ENCODE results near the gene CD101.

CD101 gene

DNA sequence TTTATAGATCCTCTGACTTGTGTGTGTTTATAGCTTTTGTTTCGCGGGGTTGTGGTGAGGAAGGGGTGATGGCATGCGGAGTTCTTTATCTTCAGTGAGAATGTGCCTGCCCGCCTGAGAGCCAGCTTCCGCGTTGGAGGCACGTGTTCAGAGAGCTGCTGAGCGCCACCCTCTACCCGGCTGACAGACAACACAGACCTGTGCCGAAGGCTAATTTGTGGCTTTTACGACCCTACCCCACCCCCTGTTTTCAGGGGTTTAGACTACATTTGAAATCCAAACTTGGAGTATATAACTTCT lies 14.4 kb upstream of the CD101 start:
- no peak for DNase-seq

DNA sequence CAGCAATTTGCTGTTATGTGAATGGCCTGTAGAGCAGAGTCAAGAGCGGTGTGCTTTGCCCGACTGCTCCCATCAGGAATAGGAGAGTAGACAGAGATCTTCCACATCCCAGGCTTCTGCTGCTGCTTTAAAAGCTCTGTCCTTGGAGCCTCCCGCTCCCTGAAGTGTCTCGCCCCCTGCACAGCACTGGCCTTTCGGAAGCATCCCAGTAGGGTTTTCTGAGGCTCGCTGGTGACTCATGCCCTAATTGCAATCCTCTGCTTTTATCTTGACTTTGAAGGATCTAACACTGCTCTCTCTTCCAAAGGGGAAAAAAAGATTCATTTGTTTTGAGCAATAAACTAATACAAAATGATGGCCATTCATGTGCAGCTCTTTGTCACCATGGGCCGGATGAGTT lies 13.3 kb upstream of the CD101 start:
- no peak for DNase-seq

DNA sequence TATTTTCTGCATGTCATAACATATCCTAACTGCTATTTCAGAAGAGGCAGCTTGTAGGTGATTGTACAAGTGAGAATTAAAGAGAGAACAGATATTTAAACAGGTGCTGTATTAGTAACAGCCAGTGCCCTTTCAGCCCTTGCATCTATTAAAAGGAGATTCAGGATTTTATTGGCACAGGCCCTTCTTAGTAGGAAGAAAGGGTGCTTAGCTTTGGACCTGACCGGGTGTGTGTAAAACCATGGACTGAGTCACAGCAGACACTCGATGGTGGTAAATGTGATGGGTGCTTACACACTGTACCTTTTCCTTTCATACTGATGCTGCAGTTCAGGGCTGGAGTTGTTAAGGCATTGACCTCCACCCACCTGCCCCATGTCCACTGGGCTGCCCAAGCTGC lies 12.7 kb upstream of the CD101 start:
- no peak for DNase-seq

DNA sequence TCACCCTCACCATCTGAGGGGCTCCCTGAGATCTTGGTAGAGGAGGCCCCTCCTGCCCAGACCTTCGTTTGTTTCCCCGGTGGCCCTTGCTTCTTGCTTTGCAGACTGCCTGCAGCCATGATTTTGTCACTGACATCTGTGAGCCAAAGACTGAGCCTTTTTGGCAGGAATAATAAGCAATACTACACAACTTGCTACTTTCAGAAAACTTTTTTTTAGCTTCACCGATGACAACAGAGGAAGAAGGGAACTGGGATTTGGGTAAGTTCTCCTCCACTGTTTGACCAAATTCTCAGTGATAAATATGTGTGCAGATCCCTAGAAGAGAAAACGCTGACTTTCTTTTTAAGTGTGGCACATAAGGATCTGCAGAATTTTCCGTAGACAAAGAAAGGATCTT lies 11.7 kb upstream of the CD101 start:
- no peak for DNase-seq

DNA sequence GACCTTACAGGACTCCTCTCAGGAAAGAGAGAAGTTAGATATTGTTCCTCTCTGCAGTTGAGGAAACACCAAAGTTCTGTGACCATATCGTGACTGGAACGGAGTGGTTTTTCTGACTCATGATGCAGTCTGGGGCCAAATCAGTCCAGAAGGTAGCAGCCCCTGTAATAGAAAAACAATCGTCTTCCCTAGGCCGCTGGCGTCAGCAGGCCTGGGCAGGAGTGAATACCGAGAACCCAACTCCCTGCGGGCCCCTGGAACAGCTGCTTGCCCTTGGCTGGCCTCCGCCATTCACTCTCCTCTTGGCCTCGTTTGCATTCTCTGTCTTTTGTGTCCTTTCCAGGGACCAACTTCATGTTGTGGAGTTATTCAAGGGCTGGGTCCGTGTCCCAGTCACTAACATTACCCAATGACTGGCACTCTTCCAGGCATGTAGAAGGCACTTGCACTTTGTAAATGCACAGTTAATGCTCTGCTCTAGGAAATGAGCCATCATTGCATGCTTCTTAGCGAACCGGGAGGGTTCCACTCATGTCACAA lies 10.9 kb upstream of the CD101 start:
- no peak for DNase-seq

DNA sequence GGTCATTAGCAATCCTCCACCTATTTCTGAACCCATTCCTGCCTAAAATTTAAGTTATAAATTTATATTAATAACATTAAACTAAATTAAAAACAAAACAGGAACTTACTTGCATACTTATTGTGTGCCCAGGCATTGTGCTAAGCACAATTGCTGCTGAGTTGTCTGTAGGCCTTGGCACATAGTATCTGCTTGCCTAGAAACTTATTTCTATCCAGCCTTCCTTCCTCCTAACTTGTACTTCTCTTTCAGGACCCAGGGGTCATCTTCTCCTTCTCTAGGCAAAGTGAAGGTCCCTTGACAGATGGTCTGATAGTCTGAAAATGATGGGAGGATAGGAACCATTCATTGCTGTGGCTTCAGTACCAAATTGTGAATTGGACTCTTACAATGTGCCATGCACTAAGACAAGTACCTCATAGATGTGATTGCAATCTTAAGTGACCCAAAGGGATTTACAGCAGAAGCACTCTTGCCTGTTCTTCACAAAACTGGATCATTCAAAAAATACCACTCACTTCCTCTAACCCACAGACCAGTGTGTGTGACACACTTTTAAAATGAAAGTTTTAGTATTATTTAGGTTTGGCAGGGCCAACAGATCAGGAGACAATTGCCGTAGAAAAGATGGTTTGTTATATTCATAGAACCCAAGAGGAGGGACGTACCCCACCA lies 10.3 kb upstream of the CD101 start:
- DNase-seq, result no peak

DNA sequence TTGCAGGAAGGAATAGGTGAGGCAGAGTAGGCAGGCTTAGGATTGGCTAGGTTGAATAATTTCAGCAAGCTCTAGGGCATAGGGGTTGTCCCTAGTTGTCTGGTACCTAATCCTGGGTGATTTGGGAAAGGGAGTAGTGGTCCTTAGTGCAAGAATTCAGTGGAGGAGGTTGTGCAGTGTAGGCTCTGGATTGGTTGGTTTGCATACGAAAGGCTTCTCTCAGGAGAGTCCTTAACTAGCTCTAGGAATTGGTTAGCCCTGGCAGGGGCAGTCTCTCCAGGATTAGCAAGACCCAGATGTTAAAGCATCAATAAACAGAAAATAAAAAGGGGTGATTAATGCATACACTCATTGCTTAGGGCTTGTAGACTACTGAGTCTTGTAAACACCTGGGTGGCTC lies 9.6 kb upstream of the CD101 start:
- no peak for DNase-seq

DNA sequence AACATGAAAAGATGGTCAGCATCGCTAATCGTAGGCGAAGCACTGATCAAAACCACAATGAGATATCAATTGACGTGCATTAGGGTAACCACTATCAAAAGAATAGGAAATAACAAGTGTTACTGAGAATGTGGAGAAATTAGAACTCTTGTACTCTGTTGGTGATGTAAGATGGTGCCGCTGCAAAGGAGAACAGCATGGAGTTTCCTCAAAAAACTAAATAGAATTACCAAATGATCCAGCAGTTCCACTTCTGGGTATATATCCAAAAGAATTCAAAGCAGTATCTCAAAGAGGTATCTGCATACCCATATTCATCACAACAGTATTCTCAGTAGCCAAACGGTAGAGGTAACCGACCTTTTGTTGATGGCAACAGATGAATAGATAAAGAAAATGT lies 8.3 kb upstream of the CD101 start:
- no peak for DNase-seq

DNA sequence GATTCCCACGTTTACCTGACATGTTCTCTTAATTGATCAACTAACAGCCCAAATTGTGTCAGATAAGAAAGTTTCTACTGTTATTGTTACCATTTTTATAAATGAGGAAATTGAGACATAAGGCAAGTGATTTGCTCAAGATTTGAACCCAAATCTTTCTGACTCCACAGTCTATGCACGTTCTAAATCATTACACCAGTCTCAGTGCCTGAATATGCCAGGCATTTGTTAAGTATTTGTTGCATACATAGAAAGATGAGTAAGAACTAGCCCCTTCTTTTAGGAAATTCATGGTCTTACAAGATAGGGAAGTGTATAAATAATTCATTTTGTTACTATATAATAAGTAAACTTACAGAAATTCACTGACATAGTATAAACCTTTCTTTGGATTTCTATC lies 7.1 kb upstream of the CD101 start:
- no peak for DNase-seq

DNA sequence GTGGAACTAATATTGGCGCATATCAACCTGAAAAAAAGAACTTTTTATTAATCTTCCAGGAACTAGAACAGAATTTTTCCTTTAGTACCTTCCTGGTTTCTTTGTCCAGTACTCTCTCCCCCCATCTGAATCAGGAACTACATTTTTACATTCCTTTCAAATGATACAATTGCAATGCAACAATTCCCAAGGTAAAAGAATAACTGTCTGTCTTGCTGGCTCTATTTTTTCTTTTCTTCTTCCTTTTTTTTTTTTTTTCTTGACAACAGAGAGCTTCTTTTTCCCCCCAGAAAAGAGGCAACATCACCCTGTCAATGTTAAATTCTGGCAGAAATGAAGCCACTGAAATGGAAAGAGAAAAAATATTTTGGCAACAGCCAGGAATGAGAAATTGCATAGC lies 4.5 kb upstream of the CD101 start:
- peak; percentile 15 for DNase-seq

DNA sequence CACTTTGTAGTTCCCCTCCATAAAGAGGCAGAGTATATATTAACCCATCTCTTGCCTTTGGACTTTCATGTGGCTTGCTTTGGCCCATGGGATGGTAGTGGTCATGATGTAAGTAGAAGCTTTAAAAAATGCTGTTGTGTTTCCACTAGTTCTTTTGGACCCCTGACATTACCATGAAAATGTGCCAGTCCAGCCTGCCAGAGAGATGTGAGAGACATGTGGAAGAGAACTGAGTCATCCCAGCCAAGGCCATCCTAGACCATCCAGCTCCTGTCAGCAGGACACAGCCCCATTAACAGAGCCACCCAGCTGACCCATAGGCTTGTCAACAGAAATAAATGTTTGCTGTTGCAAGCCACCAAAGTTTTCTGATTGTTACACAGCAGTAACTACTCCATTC lies 3.9 kb upstream of the CD101 start:
- DNase-seq, result no peak

DNA sequence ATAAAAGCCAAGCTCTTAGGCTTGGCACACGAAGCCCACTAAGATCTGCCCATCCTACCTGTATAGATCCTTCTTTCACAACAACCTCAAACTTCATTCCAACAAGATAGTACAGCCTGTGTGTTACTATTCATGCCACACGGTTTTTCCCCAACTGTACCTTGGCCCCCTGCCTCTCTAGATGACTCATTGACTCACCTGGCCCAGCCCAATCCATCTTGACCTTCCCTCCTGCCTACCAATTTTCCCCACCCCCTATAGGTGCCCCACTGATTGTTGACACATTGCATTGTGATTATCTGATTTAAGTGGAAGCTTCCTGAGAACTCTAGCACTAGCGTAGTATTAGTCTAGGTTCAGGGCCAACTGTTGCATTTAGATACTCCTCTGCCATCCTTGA lies 2.0 kb upstream of the CD101 start:
- DNase-seq, result no peak

DNA sequence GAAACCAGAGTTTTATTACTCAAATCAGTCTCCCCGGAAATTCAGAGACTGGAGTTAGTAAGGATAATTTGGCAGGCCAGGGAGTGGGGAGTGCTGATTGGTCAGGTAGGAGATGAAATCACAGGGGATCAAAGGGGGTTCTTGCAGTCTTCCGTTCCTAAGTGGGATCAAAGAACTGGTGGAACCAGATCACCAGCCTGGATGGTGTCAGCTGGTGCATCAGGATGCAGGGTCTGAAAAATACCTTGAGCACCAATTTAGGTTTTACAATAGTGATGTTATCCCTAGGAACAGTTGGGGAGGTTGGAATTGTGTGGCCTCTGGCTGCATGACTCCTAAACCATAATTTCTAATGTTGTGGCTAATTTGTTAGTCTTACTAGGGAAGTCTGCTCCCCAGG lies 1.4 kb upstream of the CD101 start:
- DNase-seq, result no peak

DNA sequence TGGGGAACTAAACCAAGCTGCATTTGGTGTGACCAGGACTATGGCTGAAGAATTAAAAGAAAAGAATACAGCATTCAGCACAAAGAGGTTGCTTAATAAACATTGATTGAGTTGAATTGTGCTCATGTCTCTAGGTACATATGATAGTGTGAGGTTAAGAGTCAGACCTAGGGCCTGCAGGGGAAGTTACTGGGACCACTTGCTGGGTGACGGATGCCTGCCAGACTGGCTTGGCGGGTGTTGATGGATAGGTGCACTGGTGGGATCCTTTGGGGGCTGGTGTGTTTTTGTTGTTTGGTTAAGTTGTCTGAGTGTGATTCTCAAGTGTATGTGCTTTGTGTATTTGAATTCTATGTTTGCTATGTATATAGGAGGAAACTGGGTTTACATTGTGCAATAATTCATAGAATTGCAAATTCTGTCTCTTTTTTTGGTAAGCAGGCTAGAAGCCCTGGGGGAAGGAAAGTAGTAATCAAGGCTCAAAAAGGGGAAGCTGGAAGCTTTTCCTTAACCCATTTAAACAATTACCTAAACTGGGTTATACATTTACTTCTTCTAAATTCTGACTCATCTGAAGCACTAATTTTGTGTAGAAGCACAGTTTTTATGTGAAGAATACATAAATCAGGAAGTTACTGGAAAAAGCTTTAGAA lies 1.8 kb downstream of the CD101 start:
- DNase-seq, result no peak

DNA sequence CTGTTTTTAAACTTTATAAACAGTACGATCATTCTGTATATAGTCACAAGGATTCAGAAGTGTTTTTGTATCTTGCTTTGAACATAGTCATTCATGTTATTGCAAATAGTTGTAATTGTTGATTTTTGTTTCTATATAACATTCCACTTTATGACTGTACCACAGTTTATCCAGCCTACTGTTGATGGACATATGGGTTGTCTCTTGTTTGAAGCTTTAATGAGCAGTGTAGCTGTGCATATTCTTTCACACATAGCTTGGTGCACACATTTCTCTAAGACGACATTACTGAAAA lies 6.1 kb downstream of the CD101 start:
- no peak for DNase-seq

DNA sequence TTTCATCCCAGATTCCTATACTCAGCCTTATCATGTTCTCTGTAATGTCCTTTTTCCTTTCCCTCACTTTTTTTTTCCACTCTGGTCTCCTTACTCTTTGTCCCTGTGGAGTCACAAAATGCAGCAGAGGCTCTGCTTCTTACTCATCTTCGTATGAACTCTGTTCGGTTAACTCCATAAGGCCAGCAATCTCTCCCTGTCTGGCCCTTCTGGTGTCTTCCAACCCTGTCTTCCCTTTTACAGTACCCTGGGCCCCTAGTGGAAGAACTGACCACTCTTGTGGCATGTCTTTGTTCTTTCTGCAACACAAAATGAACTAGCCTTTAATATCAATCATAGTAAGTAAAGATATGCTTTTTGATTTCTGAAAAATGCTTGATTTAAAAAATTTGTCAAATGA lies 7.1 kb downstream of the CD101 start:
- no peak for DNase-seq

DNA sequence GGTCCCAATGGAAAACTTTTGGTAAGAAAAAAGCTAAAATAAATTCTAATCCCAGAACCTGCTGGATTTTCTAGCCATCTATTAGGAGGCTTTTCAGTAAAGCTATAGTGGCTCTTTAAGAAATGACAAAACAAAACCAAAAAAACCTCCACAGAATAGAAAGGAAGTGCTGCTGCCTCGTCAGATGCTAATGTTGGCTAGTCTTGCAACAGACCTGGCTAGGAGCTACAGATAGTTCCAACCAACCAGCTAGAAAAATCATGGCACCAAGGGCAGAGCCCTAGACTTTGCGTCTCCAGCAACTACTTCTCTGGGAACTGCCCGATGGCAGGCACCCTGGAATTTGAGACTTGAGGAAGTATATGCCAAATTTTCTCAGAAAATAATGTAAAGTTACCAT lies 7.6 kb downstream of the CD101 start:
- DNase-seq, result no peak

DNA sequence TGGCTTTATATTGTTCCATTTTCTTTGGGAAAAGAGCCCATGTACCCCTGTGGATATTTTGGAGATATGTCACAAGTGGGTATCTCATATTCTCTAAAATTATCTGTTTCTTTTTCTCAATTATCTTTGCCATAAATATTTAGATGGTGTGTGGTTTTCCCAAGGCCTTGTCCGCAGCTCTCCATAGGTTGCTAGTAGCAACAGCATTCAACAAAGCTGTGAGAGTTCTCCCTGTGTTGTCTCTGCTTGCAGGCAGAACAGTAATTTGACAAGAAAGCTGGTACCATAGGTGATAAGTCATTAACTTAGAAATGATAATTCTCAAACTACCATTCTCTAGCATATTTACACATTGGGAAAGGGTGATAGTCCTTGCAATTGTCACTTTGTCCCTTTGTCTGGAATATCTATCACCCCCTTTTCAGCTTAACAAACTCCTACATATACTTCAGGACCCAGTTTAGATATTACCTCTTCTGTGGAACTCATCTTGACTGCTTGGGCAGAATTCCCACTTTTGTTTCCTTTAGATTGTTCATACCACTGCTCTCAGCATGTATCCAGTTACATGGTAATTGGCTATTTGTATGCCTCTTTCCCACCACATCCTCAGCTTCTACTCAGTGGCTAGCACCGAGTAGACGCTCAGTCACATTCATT lies 8.9 kb downstream of the CD101 start:
- no peak for DNase-seq

DNA sequence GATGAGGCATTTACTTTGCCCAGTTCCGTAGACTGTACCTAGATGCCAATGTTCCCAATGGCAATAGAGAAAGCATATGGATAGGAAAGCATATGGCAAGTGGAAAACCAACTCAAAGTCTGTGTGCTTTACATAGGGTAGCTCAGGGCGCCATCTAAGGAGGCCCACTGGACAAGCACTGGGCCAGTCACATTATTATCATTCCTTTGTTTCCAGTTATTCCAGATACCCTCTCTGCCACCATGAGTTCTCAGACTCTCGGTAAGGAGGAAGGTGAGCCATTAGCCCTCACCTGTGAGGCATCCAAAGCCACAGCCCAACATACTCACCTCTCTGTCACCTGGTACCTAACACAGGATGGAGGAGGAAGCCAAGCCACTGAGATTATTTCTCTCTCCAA lies 9.8 kb downstream of the CD101 start:
- DNase-seq, result no peak

DNA sequence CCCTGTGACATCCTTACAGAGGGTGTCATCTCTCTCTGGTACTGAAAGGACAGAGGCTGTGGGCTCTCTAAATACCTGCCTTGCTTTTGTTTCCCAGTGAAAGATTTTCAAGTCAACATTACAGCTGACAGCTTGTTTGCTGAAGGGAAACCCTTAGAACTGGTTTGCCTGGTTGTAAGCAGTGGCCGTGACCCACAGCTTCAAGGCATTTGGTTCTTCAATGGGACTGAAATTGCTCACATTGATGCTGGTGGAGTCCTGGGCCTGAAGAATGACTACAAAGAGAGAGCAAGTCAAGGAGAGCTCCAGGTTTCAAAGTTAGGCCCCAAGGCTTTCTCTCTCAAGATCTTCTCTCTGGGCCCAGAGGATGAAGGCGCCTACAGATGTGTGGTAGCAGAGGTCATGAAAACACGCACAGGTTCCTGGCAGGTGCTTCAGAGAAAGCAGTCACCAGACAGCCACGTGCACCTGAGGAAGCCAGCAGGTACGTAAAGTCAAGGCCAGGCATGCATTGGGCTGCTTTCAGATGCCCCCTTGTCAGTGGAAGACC lies 11.8 kb downstream of the CD101 start:
- no peak for DNase-seq

DNA sequence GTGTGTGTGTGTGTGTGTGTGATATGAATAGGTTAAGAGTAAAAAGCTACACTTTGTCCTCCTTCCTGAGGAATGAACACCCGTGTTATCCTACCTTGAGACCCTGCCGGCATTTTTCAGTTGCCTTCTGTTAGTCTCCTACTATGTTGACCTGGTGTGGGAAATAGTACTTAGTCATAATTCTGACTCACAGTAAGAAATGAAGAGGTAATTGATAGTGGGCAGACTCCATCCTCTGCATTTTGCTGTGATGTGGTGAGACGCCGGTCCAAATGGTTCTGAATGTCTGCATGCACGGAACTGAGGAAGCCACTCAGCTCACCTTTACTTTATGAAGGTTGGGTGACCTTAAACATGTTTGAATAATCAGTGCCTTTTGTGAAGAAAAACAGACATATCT lies 12.6 kb downstream of the CD101 start:
- DNase-seq, result peak; percentile 12

DNA sequence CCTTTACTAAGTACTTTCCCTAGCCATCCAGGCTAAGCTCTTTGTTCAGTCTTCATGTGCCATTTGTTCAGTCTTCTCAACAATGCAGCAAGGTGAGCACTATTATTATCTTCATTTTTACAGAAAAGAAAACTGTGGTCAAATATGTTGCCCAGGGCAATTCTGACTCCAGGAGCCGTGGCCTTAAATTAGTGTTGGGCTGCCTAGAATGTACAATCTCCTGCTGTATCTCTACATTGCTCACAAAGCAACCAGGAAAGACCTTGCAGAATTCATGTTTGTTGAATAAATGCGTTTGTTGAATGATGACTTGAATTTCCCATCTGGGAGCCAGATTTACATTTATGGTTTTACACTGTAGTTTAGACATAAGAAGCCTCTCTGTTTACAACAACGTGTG lies 14.2 kb downstream of the CD101 start:
- DNase-seq, result no peak

DNA sequence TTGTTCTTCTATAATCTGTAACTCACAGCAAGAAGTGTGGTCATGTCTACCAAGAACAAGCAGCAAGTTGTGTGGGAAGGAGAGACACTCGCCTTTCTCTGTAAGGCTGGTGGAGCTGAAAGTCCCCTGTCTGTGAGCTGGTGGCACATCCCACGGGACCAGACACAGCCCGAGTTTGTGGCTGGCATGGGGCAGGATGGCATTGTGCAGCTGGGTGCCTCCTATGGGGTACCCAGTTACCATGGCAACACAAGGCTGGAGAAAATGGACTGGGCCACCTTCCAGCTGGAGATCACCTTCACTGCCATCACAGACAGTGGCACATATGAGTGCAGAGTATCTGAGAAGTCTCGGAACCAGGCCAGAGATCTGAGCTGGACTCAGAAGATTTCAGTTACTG lies 15.5 kb downstream of the CD101 start:
- DNase-seq, result no peak

DNA sequence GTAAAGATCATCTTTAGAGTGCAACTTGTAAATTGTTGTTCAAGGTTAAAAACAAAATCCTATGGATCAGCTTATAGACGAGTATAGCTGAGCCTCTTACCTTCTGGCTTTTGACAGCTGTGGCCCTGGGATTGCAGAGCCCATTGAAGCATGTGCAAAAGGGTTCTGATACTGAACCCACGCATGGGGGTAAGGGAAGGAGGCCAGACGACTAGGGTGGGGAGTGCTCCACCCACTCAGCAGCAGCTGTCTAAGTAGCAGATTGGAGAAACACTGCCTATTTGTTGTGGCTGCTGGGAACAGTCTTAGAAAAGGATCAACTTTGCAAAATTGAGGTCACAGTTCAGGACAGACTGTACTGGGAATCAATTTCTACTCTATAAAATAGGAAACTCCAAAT lies 16.1 kb downstream of the CD101 start:
- DNase-seq, result no peak
